GM19467 (cell line): Measurements from ENCODE around the gene INTS12.
"Not testable (repeated sequence)": the region's sequence is repeated elsewhere in the genome, so short reads cannot be mapped to it uniquely, and the experiment has no call there.

Experiments used
- ATAC-seq: cut with Tn5 transposase; IDR thresholded peaks from one replicate; pipeline ENCODE4 v1.9.1; 2021; ENCODE audit warnings: mild to moderate bottlenecking, moderate library complexity; ENCODE audit not compliant: unreplicated experiment

INTS12 gene

DNA sequence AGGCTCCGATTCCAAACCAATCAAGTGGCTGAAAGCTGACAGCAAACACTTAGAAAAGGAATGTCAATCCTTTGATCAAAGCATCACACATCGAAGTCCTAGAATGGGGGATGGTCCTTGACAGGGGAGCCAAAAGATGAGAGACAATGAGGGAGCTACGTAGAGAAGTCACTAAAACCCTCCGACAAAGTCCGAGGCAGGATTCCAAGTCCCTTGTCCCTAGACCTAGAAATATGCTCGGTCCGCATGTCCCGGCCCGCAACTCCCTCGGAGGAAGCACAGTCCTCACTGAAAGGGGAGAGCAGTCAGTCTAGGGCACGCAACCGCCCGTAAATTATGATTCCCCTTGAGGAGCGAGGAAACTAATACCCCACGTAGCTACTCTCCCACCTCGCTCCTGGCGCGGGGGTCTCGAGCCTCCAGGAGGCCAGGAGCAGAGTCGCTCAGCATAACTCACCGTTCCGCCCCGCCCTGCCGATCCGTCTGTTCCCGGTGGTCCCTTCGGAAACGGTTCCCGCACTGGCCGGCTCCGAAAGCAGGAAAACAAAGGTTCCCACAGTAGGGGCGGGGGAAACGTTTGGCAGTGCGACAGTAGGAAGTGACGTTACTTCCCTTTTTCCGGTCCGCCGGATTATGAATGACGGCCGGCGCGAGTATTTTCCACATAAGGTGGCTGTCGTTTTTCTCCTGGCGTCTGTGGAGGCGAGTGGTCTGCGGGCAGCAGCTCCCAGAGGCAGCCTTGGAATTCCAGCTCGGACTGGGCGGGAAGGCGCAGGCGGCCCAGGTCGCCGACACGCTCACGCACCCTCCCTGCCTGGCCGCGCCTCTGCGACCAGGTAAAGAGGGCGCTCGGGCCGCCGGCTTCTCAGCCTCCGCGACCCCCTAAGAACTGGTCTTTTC is at the start of gene INTS12, which contains the start of gene GSTCD:
Gene INTS12, minus strand, starts transcription at position 509 of the 900 bp plus-strand sequence. CDS start 8,684 bp downstream, outside the sequence.
Gene GSTCD, plus strand, starts transcription at position 604 of the 900 bp plus-strand sequence. CDS start 8,830 bp downstream, outside the sequence.
- ATAC-seq: peak; percentile 77

GRCh38 chr4:105755375-105755774 is 46.9 kb upstream of the INTS12 start:
- no peak for ATAC-seq

DNA sequence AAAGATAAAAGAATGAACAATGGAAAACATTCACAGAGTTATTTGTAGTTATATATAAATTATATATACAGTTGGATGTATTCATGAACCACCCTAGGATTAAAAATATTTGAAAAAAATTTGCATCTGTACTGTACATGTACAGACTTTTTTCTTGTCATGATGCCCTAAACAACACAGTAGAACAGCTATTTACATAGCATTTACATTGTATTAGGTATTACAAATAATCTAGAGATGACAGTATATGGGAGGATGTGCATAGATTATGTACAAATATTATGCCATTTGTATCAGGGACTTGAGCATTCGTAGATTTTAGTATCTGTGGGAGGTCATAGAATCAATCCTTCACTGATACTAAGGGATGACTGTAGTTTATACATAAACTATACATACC is 44.9 kb upstream of the INTS12 start:
- no peak for ATAC-seq

DNA sequence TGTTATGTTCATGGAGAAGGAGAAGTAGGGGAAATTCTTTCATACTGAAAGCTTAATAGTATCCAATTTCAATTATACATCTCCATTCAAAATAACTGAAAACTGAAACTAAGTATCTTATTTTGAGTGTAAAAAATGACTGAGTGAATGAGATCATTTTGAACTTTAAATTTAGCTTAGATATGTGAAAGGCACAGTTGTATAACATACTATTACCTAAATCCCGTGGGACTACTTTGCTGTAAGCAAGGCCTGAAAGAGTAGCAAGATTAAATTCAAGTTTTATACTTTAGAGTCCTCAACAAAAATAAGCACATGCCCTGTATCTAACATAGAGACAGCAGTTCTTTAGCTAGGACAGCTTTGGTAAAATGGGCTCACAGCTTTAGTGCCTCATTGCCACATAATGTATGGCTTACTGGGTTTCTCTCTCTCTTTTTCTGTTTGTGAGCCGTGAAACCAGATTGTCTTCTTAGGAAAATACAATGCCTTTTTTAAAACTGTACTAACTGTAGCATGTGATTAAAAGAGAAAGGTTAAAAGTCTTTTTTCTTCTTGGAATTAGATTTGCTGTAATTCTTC is 43.3 kb upstream of the INTS12 start:
- ATAC-seq: no peak

DNA sequence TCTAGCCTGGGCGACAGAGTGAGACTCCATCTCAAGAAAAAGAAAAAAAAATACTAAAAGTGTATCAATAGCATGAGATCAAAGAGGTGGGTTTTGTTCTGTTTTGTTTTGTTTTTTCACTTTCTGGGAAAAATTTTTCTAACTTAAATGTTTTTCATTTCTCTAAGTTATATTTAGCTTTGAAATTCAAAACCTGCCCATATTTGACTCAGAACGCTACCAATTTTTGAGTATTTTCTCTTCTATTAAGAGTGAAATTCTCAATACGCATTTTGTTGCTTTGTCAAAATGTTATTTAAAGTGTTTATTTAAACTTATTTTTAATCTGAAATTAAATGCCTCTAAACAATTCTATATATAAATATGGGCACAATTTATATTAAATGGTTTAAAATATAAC is 39.7 kb upstream of the INTS12 start:
- no peak for ATAC-seq

DNA sequence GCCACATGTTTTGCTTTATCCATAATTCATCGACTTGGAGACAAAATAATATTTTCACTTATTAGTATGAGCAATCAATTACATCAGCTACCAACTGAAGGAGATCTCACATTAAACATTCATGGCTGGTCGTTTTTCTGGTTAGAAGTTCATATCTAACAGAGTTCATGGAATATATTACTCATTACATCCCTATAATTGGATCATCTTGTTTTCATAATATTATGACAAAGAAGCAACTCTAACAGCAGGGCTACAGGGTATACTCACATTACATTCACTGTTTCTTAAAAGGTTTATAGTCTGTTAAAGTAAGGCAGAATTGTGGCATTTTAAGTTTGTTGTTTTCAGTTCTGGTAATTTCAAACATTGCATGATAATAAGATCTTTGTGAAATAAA is 33.1 kb upstream of the INTS12 start:
- ATAC-seq: no peak

DNA sequence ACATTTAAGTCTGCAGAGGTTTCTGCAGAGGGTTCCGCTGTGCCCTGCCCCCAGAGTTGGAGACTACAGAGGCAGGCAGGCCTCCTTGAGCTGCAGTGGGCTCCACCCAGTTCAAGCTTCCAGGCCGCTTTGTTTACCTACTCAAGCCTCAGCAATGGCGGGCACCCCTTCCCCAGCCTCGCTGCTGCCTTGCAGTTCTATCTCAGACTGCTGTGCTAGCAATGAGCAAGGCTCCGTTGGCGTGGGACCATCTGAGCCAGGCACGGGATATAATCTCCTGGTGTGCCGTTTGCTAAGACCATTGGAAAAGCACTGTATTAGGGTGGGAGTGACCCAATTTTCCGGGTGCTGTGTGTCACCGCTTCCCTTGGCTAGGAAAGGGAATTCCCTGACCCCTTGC is 26.7 kb upstream of the INTS12 start:
- ATAC-seq: not testable (repeated sequence)

GRCh38 chr4:105729895-105730294 is 21.4 kb upstream of the INTS12 start:
- ATAC-seq: not testable (repeated sequence)

DNA sequence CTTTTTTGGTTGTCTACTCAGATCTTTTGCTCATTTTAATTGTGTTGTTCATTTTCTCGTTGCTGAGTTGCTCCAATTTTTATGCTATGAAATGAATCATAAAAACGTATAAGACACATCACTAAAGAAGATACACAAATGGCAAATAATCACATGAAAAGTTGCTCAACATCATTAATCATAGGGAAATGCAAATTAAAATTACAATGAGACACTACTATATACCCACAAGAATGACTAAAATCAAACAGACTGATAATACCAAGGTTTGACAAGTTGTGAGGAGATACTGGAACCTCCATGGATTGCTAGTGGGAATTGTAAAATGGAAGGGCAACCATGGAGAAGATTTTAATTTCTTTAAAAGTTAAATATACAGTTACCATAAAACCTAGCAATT is 17.1 kb upstream of the INTS12 start:
- ATAC-seq: no peak

DNA sequence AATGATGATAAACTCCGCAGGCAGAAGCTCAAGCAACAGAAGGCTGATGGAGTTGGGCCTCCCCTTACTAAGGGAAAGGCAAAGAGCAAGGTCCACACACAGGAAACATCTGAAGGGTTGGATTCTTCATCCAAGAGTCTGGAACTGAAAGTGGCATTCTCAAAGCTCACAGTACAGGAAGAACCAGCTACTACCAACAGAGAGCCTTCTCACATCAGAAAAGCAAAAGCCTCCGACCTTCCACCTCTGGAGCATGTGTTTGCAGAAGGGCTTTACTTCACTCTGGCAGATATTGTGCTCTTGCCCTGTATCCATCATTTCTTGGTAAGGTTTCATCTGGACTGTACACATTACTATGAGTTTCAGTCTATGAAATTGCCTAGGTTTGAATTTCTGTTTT is 10.7 kb upstream of the INTS12 start:
- no peak for ATAC-seq

GRCh38 chr4:105715692-105716278 is 7.3 kb upstream of the INTS12 start:
- no peak for ATAC-seq

- ATAC-seq: no peak
Observed at GRCh38 chr4:105714932-105715331, 6.4 kb upstream of the INTS12 start.

- no peak for ATAC-seq
Observed at GRCh38 chr4:105714071-105714521, 5.6 kb upstream of the INTS12 start.

DNA sequence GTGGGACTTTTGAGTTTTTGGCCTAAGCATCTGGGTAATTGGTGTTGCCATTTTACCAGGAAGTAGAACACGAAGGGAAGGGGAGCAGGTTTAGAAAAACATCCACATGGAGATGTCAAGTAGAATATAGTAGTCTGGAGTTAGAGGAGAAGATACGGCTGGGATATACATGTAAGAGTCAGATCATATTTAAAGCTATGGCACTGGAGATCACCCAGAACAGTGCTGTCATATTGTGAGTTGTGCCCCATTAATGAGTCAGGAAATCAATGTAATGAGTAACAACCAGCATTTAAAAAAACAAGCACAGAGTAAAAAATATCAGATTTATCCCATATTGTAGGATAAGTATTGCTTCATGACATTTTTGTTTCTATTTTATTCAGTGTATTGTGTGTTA is 4.3 kb upstream of the INTS12 start:
- no peak for ATAC-seq

GRCh38 chr4:105710678-105711077 is 2.2 kb upstream of the INTS12 start:
- ATAC-seq: no peak

DNA sequence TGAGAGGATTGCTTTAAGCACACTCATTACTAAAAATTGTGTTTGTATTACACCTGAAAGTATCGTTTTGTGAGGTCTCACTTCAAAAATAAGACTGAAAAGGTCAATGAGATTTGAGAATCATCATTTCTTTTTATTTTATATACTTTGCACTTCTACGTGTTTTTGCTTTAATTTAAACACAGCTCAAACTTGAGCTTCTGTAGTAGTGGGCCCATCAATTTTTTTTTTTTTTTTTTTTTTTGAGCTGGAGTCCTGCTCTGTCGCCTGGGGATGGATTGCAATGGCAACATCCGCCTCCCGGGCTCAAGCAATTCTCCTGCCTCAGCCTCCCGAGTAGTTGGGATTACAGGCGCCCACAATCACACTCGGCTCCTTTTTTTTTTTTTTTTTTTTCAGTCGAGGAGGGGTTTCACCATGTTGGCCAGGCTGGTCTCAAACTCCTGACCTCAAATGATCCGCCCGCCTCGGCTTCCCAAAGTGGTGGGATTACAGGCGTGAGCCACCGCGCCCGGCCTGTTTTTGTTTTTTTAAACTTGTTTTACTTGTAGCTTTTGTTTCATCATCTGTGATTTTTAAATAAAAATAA is 1.6 kb upstream of the INTS12 start:
- ATAC-seq: no peak

DNA sequence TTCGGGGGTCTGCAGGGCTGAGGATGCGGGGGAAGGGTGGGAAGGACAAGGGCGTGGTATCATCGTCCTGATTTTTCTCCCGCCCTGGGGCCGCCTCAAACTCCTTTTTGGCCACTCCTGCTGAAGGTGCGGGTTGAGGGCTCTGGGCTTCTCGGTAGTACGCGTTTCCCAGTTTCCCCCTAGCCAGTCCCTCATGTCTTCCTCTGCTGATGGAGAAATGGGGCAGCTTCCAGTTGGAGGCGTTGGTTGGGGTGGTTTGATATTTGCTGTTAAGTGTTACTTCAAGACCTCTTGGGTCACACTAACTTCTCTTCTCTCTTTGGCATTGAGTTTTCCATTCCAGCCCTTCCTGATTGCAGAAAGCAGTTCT is 577 bp upstream of the INTS12 start:
- ATAC-seq: peak; percentile 30

GRCh38 chr4:105707782-105708180 is 708 bp downstream of the INTS12 start:
- no peak for ATAC-seq

- ATAC-seq: no peak
Observed at GRCh38 chr4:105698607-105699006, 9.9 kb downstream of the INTS12 start.

GRCh38 chr4:105695832-105696231 is 12.7 kb downstream of the INTS12 start:
- not testable (repeated sequence) for ATAC-seq

- not testable (repeated sequence) for ATAC-seq
Observed at GRCh38 chr4:105694812-105695211, 13.7 kb downstream of the INTS12 start.
